DND-41 (cell line): Measurements from ENCODE around the gene FAM83C.

Experiments
- ATAC-seq: fragments of 200-7000 bp; cut with Tn5 transposase; 3 replicates; pipeline ENCODE4 v1.9.1; 2021; ENCODE audit warnings: low read depth; ENCODE audit not compliant: insufficient read depth
- DNase-seq: peaks from one replicate; pipeline ENCODE4 v3.0.0-alpha.2; 2020
- H2AFZ ChIP-seq: 2 replicates; pipeline ENCODE4 v1.6.0; 2012; ENCODE audit warnings: low read depth, low read length
- H3K27ac ChIP-seq: 2 replicates; pipeline ENCODE4 v1.5.1; 2012; ENCODE audit warnings: low read length, inconsistent platforms
- H3K27me3 ChIP-seq: fragments of 200-600 bp; sonication (generic); 2 replicates; pipeline ENCODE4 v1.6.0; 2012; ENCODE audit warnings: low read length, mild to moderate bottlenecking, inconsistent platforms; ENCODE audit not compliant: insufficient read depth, poor library complexity
- H3K36me3 ChIP-seq: 2 replicates; pipeline ENCODE4 v1.5.1; 2012; ENCODE audit warnings: low read length, inconsistent platforms; ENCODE audit not compliant: insufficient read depth
- H3K4me1 ChIP-seq: 2 replicates; pipeline ENCODE4 v1.5.1; 2012; ENCODE audit warnings: mild to moderate bottlenecking, low read length; ENCODE audit not compliant: insufficient read depth
- H3K4me2 ChIP-seq: 2 replicates; pipeline ENCODE4 v1.6.0; 2012; ENCODE audit warnings: mild to moderate bottlenecking, moderate library complexity, low read length, inconsistent platforms; ENCODE audit not compliant: insufficient read depth
- H3K4me3 ChIP-seq, 2 experiments: fragments of 200-600 bp in 1 of 2; shearing (Covaris generic) in 1 of 2; 2 replicates each; pipeline ENCODE4 v1.5.1; 2012 to 2016; ENCODE audit warnings: inconsistent platforms in 2 of 2, low read length in 2 of 2, mild to moderate bottlenecking in 2 of 2, low read depth in 1 of 2, moderate library complexity in 1 of 2
- H3K79me2 ChIP-seq: 2 replicates; pipeline ENCODE4 v1.6.0; 2012; ENCODE audit warnings: low read length, inconsistent platforms; ENCODE audit not compliant: insufficient read depth
- H3K9ac ChIP-seq: 2 replicates; pipeline ENCODE4 v1.6.0; 2012; ENCODE audit warnings: low read depth, mild to moderate bottlenecking, inconsistent platforms, low read length, moderate library complexity
- H3K9me3 ChIP-seq: 2 replicates; pipeline ENCODE4 v1.5.1; 2012; ENCODE audit warnings: low read length, moderate library complexity, mild to moderate bottlenecking, inconsistent platforms; ENCODE audit not compliant: insufficient read depth, severe bottlenecking
- H4K20me1 ChIP-seq: 2 replicates; pipeline ENCODE4 v1.6.0; 2012; ENCODE audit warnings: low read length; ENCODE audit not compliant: insufficient read depth
- CTCF ChIP-seq: IDR thresholded peaks from 2 replicates; pipeline ENCODE4 v1.5.1; 2012; ENCODE audit warnings: borderline replicate concordance, low read length, moderate library complexity, mild to moderate bottlenecking; ENCODE audit not compliant: poor library complexity, severe bottlenecking; ENCODE audit errors: extremely low read depth
- EZH2 ChIP-seq: IDR thresholded peaks from 3 replicates; pipeline ENCODE4 v1.6.1; 2012; ENCODE audit warnings: borderline replicate concordance, low read depth, mild to moderate bottlenecking, moderate library complexity, low read length, inconsistent platforms; ENCODE audit not compliant: severe bottlenecking

The FAM83C gene

GRCh38 chr20:35286899-35287508 lies 5.2 kb downstream of the FAM83C start:
- Histone ChIP-seq H2AFZ (no peak overlapping the region), H3K9ac (no peak overlapping the region), H3K4me3 (no peak overlapping the region), H3K4me1 (peaks cover 22% of the 10 kb centered on the region), H3K36me3 (peaks cover 4% of the 10 kb centered on the region), H3K4me2 (no peak overlapping the region), H3K27me3 (peaks cover 10% of the 10 kb centered on the region), H3K79me2 (peaks cover 20% of the 10 kb centered on the region), H3K27ac (no peak overlapping the region), H4K20me1 (no peaks in the 10 kb centered on the region), H3K9me3 (no peaks in the 10 kb centered on the region)
- TF ChIP-seq EZH2, result no peak
- TF ChIP-seq CTCF, result no peak
- ATAC-seq, result no peak
- DNase-seq, result no peak

- Histone ChIP-seq H3K36me3 (peaks cover 4% of the 10 kb centered on the region), H3K79me2 (peaks cover 20% of the 10 kb centered on the region), H3K4me1 (peaks cover 22% of the 10 kb centered on the region), H3K9me3 (no peaks in the 10 kb centered on the region), H3K27ac (no peak overlapping the region), H3K9ac (no peak overlapping the region), H3K4me3 (no peak overlapping the region), H2AFZ (0 out of 2 replicates have a peak overlapping the region, but pooled peaks have one; percentile 20), H3K4me2 (no peak overlapping the region), H3K27me3 (peaks cover 10% of the 10 kb centered on the region), H4K20me1 (no peaks in the 10 kb centered on the region)
- TF ChIP-seq EZH2, result no peak
- no peak for TF ChIP-seq CTCF
- DNase-seq (no peak), ATAC-seq (no peak)
These were observed 5.9 kb downstream of the FAM83C start for GRCh38 chr20:35286077-35286898.

GRCh38 chr20:35285806-35286076 lies 6.5 kb downstream of the FAM83C start:
- no peaks in the 10 kb centered on the region for H3K9me3 ChIP-seq
- peaks cover 20% of the 10 kb centered on the region for H3K79me2 ChIP-seq
- no peak overlapping the region for H3K9ac ChIP-seq
- ATAC-seq, result no peak
- no peak overlapping the region for H3K27ac ChIP-seq
- H3K4me1 ChIP-seq, result peaks cover 22% of the 10 kb centered on the region
- H4K20me1 ChIP-seq, result no peaks in the 10 kb centered on the region
- H3K36me3 ChIP-seq, result peaks cover 4% of the 10 kb centered on the region
- no peak overlapping the region for H2AFZ ChIP-seq
- DNase-seq, result no peak
- H3K27me3 ChIP-seq, result peaks cover 10% of the 10 kb centered on the region
- H3K4me3 ChIP-seq, result no peak overlapping the region
- H3K4me2 ChIP-seq, result no peak overlapping the region
- TF ChIP-seq EZH2 (no peak), CTCF (no peak)
